ENCODE data around the gene TMEM266.

The TMEM266 gene

GRCh38 chr15:76169018-76169417, 109.2 kb downstream of the TMEM266 start:
- no peaks in the 10 kb centered on the region for H3K36me3 ChIP-seq (ENCODE audit: insufficient read depth, low read length)
- H3K4me3 ChIP-seq (ENCODE audit: low read length, poor library complexity, severe bottlenecking): no peak overlapping the region
- no peak overlapping the region for H3K9ac ChIP-seq (ENCODE audit: low read depth, low read length, poor library complexity, severe bottlenecking)
- H3K4me2 ChIP-seq (ENCODE audit: low read depth, low read length, poor library complexity, severe bottlenecking): no peak overlapping the region
- no peaks in the 10 kb centered on the region for H4K20me1 ChIP-seq (ENCODE audit: insufficient read depth, low read length, poor library complexity, severe bottlenecking)
- no peaks in the 10 kb centered on the region for H3K9me2 ChIP-seq (replicated peaks; ENCODE audit: low read depth, low read length)
- no peaks in the 10 kb centered on the region for H3K27me3 ChIP-seq (ENCODE audit: insufficient read depth, low read length, poor library complexity, severe bottlenecking)
- no peaks in the 10 kb centered on the region for H3K79me2 ChIP-seq (ENCODE audit: insufficient read depth, low read length)
- H2AFZ ChIP-seq (ENCODE audit: low read length): peak overlapping the region; percentile 79
- no peaks in the 10 kb centered on the region for H3F3A ChIP-seq (ENCODE audit: low read depth)
- H3K9me3 ChIP-seq (ENCODE audit: insufficient read depth, low read depth, low read length): no peaks in the 10 kb centered on the region
- no peaks in the 10 kb centered on the region for H3K4me1 ChIP-seq (ENCODE audit: insufficient read depth, low read length, poor library complexity, severe bottlenecking)
- no peak for TF ChIP-seq EZH2phosphoT487 (IDR thresholded peaks at IDR 0.05; ENCODE audit: borderline replicate concordance)
- TF ChIP-seq CTCF (conservative IDR thresholded peaks at IDR 0.05; ENCODE audit: low read length): no peak

- H3F3A ChIP-seq (ENCODE audit: low read depth): no peaks in the 10 kb centered on the region
- H3K36me3 ChIP-seq (ENCODE audit: insufficient read depth, low read length): no peaks in the 10 kb centered on the region
- no peak overlapping the region for H3K4me2 ChIP-seq (ENCODE audit: low read depth, low read length, poor library complexity, severe bottlenecking)
- H3K27me3 ChIP-seq (ENCODE audit: insufficient read depth, low read length, poor library complexity, severe bottlenecking): no peaks in the 10 kb centered on the region
- H3K79me2 ChIP-seq (ENCODE audit: insufficient read depth, low read length): no peaks in the 10 kb centered on the region
- H2AFZ ChIP-seq (ENCODE audit: low read length): peak overlapping the region; percentile 79; the same call in 1 of the 2 replicates
- no peaks in the 10 kb centered on the region for H3K4me1 ChIP-seq (ENCODE audit: insufficient read depth, low read length, poor library complexity, severe bottlenecking)
- no peaks in the 10 kb centered on the region for H3K9me2 ChIP-seq (replicated peaks; ENCODE audit: low read depth, low read length)
- H3K9ac ChIP-seq (ENCODE audit: low read depth, low read length, poor library complexity, severe bottlenecking): no peak overlapping the region
- no peaks in the 10 kb centered on the region for H4K20me1 ChIP-seq (ENCODE audit: insufficient read depth, low read length, poor library complexity, severe bottlenecking)
- no peak overlapping the region for H3K4me3 ChIP-seq (ENCODE audit: low read length, poor library complexity, severe bottlenecking)
- TF ChIP-seq CTCF (conservative IDR thresholded peaks at IDR 0.05; ENCODE audit: low read length): no peak
- no peak for TF ChIP-seq EZH2phosphoT487 (IDR thresholded peaks at IDR 0.05; ENCODE audit: borderline replicate concordance)
- H3K9me3 ChIP-seq (ENCODE audit: insufficient read depth, low read depth, low read length): no peaks in the 10 kb centered on the region
These were observed 110.4 kb downstream of the TMEM266 start for GRCh38 chr15:76169911-76170800.

- no peaks in the 10 kb centered on the region for H3K4me1 ChIP-seq (ENCODE audit: insufficient read depth, low read length, poor library complexity, severe bottlenecking)
- H3K79me2 ChIP-seq (ENCODE audit: insufficient read depth, low read length): no peaks in the 10 kb centered on the region
- no peak overlapping the region for H3K9ac ChIP-seq (ENCODE audit: low read depth, low read length, poor library complexity, severe bottlenecking)
- H3K9me2 ChIP-seq (replicated peaks; ENCODE audit: low read depth, low read length): no peaks in the 10 kb centered on the region
- H3K4me2 ChIP-seq (ENCODE audit: low read depth, low read length, poor library complexity, severe bottlenecking): no peak overlapping the region
- no peaks in the 10 kb centered on the region for H3F3A ChIP-seq (ENCODE audit: low read depth)
- H3K27me3 ChIP-seq (ENCODE audit: insufficient read depth, low read length, poor library complexity, severe bottlenecking): no peaks in the 10 kb centered on the region
- H3K4me3 ChIP-seq (ENCODE audit: low read length, poor library complexity, severe bottlenecking): no peak overlapping the region
- TF ChIP-seq CTCF (conservative IDR thresholded peaks at IDR 0.05; ENCODE audit: low read length) (no peak), EZH2phosphoT487 (IDR thresholded peaks at IDR 0.05; ENCODE audit: borderline replicate concordance) (no peak)
- H2AFZ ChIP-seq (ENCODE audit: low read length): no peak overlapping the region
- H4K20me1 ChIP-seq (ENCODE audit: insufficient read depth, low read length, poor library complexity, severe bottlenecking): no peaks in the 10 kb centered on the region
- no peaks in the 10 kb centered on the region for H3K9me3 ChIP-seq (ENCODE audit: insufficient read depth, low read depth, low read length)
- H3K36me3 ChIP-seq (ENCODE audit: insufficient read depth, low read length): no peaks in the 10 kb centered on the region
These were observed 113.0 kb downstream of the TMEM266 start for GRCh38 chr15:76172782-76173181.
